Osteoblast (primary cell): ENCODE measurements around the gene TAF6L. TPM values are rescaled to one million over a fixed set of nuclear protein-coding genes. Genes with fewer than 3 reads are reported as not detected.

ENCODE experiments used
- DNase-seq: peaks from one replicate; pipeline ENCODE4 v3.0.0; 2011; ENCODE audit warnings: low spot score, mixed read lengths; ENCODE audit not compliant: insufficient read length; ENCODE audit errors: missing footprints
- H2AFZ ChIP-seq: 2 replicates; pipeline ENCODE4 v1.6.0; 2011; ENCODE audit warnings: mild to moderate bottlenecking, low read length
- H3K27ac ChIP-seq: 2 replicates; pipeline ENCODE4 v1.5.1; 2011; ENCODE audit warnings: mild to moderate bottlenecking, low read depth, low read length, moderate library complexity
- H3K27me3 ChIP-seq: 2 replicates; pipeline ENCODE4 v1.6.0; 2012; ENCODE audit warnings: mild to moderate bottlenecking, control low read depth, inconsistent platforms, low read length, moderate library complexity; ENCODE audit not compliant: insufficient read depth
- H3K36me3 ChIP-seq: 2 replicates; pipeline ENCODE4 v1.5.1; 2011; ENCODE audit warnings: mild to moderate bottlenecking, low read length, control low read depth, moderate library complexity; ENCODE audit not compliant: insufficient read depth
- H3K4me1 ChIP-seq: 2 replicates; pipeline ENCODE4 v1.5.1; 2011; ENCODE audit warnings: mild to moderate bottlenecking, low read length, control low read depth, moderate library complexity; ENCODE audit not compliant: insufficient read depth
- H3K4me2 ChIP-seq: 2 replicates; pipeline ENCODE4 v1.6.0; 2011; ENCODE audit warnings: mild to moderate bottlenecking, low read length; ENCODE audit not compliant: insufficient read depth
- H3K4me3 ChIP-seq: fragments of 200-600 bp; sonication (generic); 3 replicates; pipeline ENCODE4 v1.5.1; 2012; ENCODE audit warnings: mild to moderate bottlenecking, low read length, inconsistent platforms; ENCODE audit not compliant: insufficient read depth
- H3K79me2 ChIP-seq: 2 replicates; pipeline ENCODE4 v1.6.0; 2012; ENCODE audit warnings: mild to moderate bottlenecking, low read length, control low read depth, inconsistent platforms; ENCODE audit not compliant: insufficient read depth
- H3K9me3 ChIP-seq: 2 replicates; pipeline ENCODE4 v1.5.1; 2011; ENCODE audit warnings: low read depth, low read length, control low read depth
- H4K20me1 ChIP-seq: 2 replicates; pipeline ENCODE4 v1.6.0; 2012; ENCODE audit warnings: mild to moderate bottlenecking, low read length, control low read depth; ENCODE audit not compliant: insufficient read depth
- CTCF ChIP-seq: IDR thresholded peaks from 2 replicates; pipeline ENCODE4 v1.5.1; 2011; ENCODE audit warnings: mild to moderate bottlenecking, low read depth, low read length, moderate library complexity; ENCODE audit errors: extremely low read depth
- total RNA-seq: library from RNA; depleted of rRNA; stranded (reverse); fragments of >200 nt; gene quantifications from 2 replicates; pipeline ENCODE4 v1.2.3, GENCODE V29; 2012

Gene TAF6L
- total RNA-seq, 1 donor = 22.1 TPM

GRCh38 chr11:62788991-62789390, 17.8 kb downstream of the TAF6L start:
- peak overlapping the region; percentile 19 for H3K4me3 ChIP-seq

GRCh38 chr11:62789576-62789975, 18.4 kb downstream of the TAF6L start:
- H3K79me2 ChIP-seq = peaks cover 36% of the 10 kb centered on the region

More at GRCh38 chr11:62788991-62789390, 17.8 kb downstream of the TAF6L start:
- Histone ChIP-seq H3K27ac (peak overlapping the region; percentile 41), H3K27me3 (no peaks in the 10 kb centered on the region), H3K4me2 (peak overlapping the region; percentile 18), H3K9me3 (no peaks in the 10 kb centered on the region), H3K79me2 (peaks cover 36% of the 10 kb centered on the region), H2AFZ (no peak overlapping the region), H4K20me1 (peaks cover 18% of the 10 kb centered on the region), H3K36me3 (peaks cover 37% of the 10 kb centered on the region), H3K4me1 (peaks cover 35% of the 10 kb centered on the region)
- no peak for DNase-seq
- TF ChIP-seq CTCF = no peak

GRCh38 chr11:62791501-62792201, 20.5 kb downstream of the TAF6L start, which contains the start of gene TMEM223:
Gene TMEM223, minus strand, starts transcription at chr11:62792006. Its CDS starts 12 bp downstream, at chr11:62791994.
- H3K27ac ChIP-seq = peak within 1 kb of the TSS; percentile 77
- H3K27me3 ChIP-seq = no peaks in the 10 kb centered on the region
- no peaks in the 10 kb centered on the region for H3K9me3 ChIP-seq
- H3K4me3 ChIP-seq = peak within 1 kb of the TSS; percentile 96
- H3K79me2 ChIP-seq = peaks cover 36% of the 10 kb centered on the region
- TF ChIP-seq CTCF = no peak
- peaks cover 18% of the 10 kb centered on the region for H4K20me1 ChIP-seq
- H3K36me3 ChIP-seq = peaks cover 63% of the 10 kb centered on the region
- H2AFZ ChIP-seq = peak within 1 kb of the TSS; percentile 73
- DNase-seq = peak; percentile 98
- peaks cover 29% of the 10 kb centered on the region for H3K4me1 ChIP-seq
- peak within 1 kb of the TSS; percentile 73 for H3K4me2 ChIP-seq

More at GRCh38 chr11:62789576-62789975, 18.4 kb downstream of the TAF6L start:
- Histone ChIP-seq H3K9me3 (no peaks in the 10 kb centered on the region), H3K36me3 (peaks cover 43% of the 10 kb centered on the region), H3K4me2 (no peak overlapping the region), H3K27me3 (no peaks in the 10 kb centered on the region), H3K4me1 (peaks cover 35% of the 10 kb centered on the region), H4K20me1 (peaks cover 18% of the 10 kb centered on the region), H2AFZ (no peak overlapping the region), H3K4me3 (no peak overlapping the region), H3K27ac (no peak overlapping the region)
- TF ChIP-seq CTCF = no peak
- no peak for DNase-seq

- H3K4me3 ChIP-seq = peak overlapping the region; percentile 96
- no peak for TF ChIP-seq CTCF
- peak overlapping the region; percentile 77 for H3K27ac ChIP-seq
- no peaks in the 10 kb centered on the region for H3K27me3 ChIP-seq
- H2AFZ ChIP-seq = no peak overlapping the region
- peaks cover 67% of the 10 kb centered on the region for H3K36me3 ChIP-seq
- H4K20me1 ChIP-seq = peaks cover 18% of the 10 kb centered on the region
- DNase-seq = no peak
- H3K4me1 ChIP-seq = peaks cover 29% of the 10 kb centered on the region
- H3K9me3 ChIP-seq = no peaks in the 10 kb centered on the region
- H3K4me2 ChIP-seq = peak overlapping the region; percentile 73
- peaks cover 36% of the 10 kb centered on the region for H3K79me2 ChIP-seq
Observed at GRCh38 chr11:62792202-62792575, 21.0 kb downstream of the TAF6L start.
